ENCODE results near the gene VAMP2.

GRCh38 chr17:8162997-8163977, 539 bp upstream of the VAMP2 start:
- no peak for TF ChIP-seq CTCF (IDR thresholded peaks at IDR 0.05)
- no peak for TF ChIP-seq ZFX (IDR thresholded peaks at IDR 0.05; ENCODE audit: borderline replicate concordance)

Data from 22Rv1 (cell line).